ENCODE data around the gene DPYSL4.

Gene DPYSL4

DNA sequence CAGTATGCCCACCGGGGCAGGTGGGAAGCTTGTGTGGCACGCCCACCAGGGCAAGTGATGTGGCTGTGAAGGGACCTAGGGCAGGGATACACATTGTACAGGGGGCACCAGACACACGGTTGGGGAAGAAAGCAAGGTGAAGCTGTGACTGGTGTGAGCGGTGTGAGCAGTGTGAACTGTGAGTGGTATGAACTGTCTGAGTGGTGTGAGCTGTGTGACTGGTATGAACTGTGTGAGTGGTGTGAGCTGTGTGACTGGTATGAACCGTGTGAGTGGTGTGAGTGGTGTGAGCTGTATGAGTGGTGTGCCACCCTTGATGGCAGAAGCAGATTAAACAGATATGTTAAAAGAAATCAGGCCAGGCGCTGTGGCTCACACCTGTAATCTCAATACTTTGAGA lies 48.1 kb downstream of the DPYSL4 start:
- TF ChIP-seq, protein P1, sequence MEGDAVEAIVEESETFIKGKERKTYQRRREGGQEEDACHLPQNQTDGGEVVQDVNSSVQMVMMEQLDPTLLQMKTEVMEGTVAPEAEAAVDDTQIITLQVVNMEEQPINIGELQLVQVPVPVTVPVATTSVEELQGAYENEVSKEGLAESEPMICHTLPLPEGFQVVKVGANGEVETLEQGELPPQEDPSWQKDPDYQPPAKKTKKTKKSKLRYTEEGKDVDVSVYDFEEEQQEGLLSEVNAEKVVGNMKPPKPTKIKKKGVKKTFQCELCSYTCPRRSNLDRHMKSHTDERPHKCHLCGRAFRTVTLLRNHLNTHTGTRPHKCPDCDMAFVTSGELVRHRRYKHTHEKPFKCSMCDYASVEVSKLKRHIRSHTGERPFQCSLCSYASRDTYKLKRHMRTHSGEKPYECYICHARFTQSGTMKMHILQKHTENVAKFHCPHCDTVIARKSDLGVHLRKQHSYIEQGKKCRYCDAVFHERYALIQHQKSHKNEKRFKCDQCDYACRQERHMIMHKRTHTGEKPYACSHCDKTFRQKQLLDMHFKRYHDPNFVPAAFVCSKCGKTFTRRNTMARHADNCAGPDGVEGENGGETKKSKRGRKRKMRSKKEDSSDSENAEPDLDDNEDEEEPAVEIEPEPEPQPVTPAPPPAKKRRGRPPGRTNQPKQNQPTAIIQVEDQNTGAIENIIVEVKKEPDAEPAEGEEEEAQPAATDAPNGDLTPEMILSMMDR (IDR thresholded peaks at IDR 0.05): no peak

DNA sequence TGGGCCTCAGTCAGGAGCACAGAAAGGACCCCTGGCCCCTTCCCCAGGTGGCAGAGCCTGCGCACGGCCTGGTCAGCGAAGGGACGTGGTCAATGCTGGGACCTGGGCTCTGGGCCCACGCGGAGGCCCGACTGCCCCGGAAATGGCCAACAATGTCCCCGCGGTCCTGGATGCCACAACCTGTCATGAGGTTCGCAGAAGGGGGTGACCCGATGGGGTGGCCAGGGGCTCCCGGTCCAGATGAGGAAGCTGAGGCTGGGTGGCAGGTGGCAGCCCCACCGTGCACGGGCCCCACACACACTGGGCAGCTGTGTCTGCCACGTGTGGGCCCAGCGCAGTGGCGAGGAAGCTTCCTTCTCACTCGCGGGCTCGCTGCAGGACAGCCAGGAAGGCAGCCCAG lies 49.4 kb downstream of the DPYSL4 start:
- TF ChIP-seq, protein P1 (IDR thresholded peaks at IDR 0.05): no peak

DNA sequence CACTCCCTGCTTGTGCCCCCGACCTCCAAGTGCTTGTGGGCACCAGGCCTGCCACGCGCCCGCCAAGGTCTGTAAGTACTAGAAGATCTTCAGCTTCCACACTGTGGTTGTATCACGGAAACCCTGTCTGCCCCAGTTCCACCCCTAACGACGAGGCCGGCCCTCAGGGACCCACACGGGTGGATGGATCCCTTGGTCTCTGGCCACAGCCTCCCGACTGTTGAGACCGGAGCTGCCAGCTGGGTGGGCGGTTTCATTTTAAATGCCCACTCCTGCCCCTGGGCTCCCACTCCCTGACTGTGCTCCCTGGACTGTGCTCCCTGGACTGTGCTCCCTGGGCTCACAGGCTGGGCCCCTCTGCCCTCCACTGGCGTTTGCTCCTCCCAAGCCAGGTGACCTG lies 50.1 kb downstream of the DPYSL4 start:
- TF ChIP-seq, protein P1 (IDR thresholded peaks at IDR 0.05): no peak

DNA sequence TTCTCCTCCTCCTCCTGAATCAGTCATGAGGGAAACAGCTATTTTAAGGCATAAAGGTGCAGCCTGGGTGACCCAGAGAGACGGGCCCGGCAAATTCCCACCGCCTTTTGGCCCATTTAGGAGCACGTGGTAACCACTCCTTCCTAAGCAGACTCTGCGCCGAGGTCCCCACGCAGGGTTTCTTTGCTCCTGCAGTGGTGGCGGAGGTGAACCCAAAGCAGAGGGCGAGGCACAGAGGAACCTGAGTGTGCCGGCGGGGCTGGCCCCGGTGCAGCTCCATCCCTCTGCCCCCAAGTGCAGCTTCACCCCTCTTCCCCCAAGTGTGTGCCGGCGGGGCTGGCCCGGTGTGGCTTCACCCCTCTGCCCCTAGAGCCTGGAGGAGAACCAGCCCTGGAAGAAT lies 50.6 kb downstream of the DPYSL4 start:
- TF ChIP-seq, protein P1 (IDR thresholded peaks at IDR 0.05): no peak

DNA sequence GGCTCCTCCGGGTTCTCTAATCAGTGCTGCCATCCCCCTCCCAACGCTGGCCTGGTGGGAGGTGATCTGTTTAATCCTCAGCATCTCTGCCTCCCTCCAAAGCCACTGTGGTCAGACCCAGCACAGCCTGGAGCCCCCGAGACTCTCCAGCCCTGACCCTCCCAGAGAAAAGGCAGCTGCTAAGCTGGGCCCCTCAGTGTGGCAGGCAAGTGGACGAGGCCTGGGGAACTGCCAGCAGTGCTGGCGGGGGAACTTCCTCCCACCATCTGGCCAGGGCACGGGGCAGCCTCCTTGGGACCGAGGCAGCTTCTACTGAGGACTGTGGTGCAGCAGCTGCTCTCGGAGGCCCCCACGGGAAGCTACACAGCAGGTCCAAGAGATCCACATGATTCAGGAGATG lies 51.1 kb downstream of the DPYSL4 start:
- TF ChIP-seq, protein P1 (IDR thresholded peaks at IDR 0.05): no peak

DNA sequence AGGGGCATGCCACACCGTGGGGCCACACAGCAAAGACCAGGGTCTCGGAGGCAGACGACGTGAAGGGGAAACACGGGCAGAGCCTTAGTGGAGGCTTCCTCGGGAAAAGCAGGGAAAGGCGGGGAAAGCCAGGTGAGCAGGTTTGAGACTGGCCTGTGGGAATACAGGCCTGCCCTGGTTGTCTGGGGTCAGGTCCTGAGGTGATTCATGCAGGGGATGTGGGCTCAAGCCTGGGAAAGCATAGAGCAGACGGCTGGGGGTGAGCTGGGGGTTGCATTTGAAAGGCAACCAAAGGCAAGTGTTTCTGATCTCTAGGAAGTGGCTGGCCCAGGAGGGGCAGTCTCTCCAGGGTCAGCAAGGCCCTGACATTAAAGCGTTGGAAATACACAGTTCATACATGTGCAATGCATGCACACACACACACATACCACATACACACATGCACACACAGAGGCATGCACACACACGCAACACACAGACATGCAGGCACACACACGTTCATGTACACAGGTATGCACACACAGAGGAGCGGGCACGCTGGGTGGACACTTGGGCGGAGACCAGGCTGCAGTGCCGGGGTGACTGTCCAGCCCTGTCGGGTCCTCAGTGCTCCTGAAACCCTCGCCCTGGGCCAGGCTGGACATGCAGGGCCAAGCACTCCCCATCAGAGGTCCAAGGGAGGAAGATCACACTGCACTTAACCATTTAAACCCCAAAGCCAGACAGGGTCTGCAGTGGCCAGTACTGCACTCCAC lies 51.8 kb downstream of the DPYSL4 start:
- TF ChIP-seq, protein P1 (IDR thresholded peaks at IDR 0.05): no peak

DNA sequence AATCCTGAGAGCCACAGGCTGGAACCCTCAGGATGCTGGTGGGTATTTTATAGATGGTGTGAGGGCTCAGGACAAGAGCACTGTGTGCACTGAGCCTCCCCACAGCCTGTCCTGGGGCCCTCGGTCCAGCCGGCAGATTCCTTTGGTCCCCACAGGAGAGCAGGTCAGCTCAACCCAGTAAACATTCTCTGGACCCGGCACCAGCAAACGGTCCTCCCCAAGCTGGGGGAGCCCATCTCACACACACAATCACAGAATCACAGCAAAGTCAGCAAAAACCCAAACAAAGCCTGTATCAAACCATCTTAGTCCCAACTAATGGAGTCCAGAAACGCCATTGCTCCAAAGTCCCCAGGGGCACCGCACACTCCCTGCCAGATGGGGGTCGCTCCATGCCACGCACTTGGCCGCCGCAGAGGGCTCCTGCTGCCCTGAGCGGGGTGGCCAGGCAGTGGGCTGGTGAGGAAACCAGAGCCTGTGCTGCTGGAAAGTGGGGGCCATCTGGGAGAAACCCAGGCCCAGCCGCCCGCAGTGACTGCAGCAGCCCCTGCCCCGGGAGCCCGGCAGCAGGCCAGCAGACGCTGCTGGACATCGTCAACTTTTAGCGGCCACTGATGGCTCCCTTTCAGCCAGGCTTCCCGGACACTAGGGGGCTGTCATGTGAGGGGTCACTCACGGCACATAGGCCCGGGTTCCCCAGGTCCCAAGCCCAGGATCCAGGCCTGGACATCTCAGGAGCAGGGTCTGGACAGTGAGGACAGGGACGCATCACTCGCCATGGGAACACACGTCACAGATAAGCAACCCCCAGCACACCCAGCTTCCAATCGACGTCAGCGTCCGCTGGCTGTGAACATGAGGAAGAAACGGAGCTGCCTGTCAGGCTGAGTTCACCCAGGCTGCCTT lies 52.6 kb downstream of the DPYSL4 start:
- TF ChIP-seq, protein P1 (IDR thresholded peaks at IDR 0.05): no peak

All from LNCAP (cell line).